ENCODE results near the gene HYAL4.

The HYAL4 gene

GRCh38 chr7:123923599-123923998 is 78.6 kb downstream of the HYAL4 start:
- in situ Hi-C loops (cut with HindIII; ENCODE audit: low sequenced_read_pairs) = no loop called here
- DNase-seq (ENCODE audit: low read depth) = no peak
- no peak overlapping the region for H3K4me3 ChIP-seq (ENCODE audit: low read depth, low read length)
- no peak for TF ChIP-seq CTCF (IDR thresholded peaks at IDR 0.05; ENCODE audit: low read depth, low read length, missing control alignments)

- in situ Hi-C loops (cut with HindIII; ENCODE audit: low sequenced_read_pairs) = loop anchor here (5.0 kb wide), 1 partner anchor 33 kb away; no protein-coding TSS in a partner anchor
Measured at GRCh38 chr7:123924941-123925340, 80.0 kb downstream of the HYAL4 start, which contains the start of gene SPAM1. TSS of gene SPAM1 (plus strand) at chr7:123925241. CDS start at chr7:123953571, 28,330 bp downstream.

More at GRCh38 chr7:123924941-123925340, 80.0 kb downstream of the HYAL4 start, which contains the start of gene SPAM1:
- no peak for DNase-seq (ENCODE audit: low read depth)
- no peak within 1 kb of the TSS for H3K4me3 ChIP-seq (ENCODE audit: low read depth, low read length)
- TF ChIP-seq CTCF (IDR thresholded peaks at IDR 0.05; ENCODE audit: low read depth, low read length, missing control alignments) = no peak

Measured in astrocyte of the cerebellum (primary cell).